ENCODE measurements around the gene TET3. TPM values are rescaled to one million over a fixed set of nuclear protein-coding genes. Genes with fewer than 3 reads are reported as not detected.

TET3 gene
- total RNA-seq, 1 experiment from 2014 or later = 6.1 TPM

DNA sequence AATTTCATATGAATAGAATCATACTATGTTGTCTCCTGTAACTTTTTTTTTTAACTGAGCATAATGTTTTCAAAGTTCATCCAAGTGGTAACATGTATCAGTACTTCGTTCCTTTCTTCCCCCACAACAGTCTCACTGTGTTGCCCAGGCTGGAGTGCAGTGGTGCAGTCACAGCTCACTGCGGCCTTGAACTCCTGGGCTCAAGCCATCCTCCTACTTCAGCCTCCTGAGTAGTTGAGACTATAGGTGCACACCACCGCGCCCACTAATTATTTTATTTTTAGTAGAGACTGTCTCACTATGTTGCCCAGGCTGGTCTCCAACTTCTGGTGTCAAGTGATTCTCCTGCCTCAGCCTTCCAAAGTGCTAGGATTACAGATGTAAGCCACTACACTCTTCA lies 23.4 kb upstream of the TET3 start:
- ChIA-PET POLR2A (ENCODE audit: unreplicated experiment) (interaction anchor here (0.6 kb wide), 1 partner anchor 63 kb away, joined by 3 read pairs; no protein-coding TSS in a partner anchor), CTCF (interaction anchor here (0.7 kb wide), 1 partner anchor 784 kb away, joined by 5 read pairs; no protein-coding TSS in a partner anchor)
- H3K9me3 ChIP-seq (ENCODE audit: low read length) = no peaks in the 10 kb centered on the region
- intact Hi-C loops (cut with micrococcal nuclease) = no loop called here
- H3K36me3 ChIP-seq (ENCODE audit: low read depth, low read length) = peaks cover 26% of the 10 kb centered on the region; the same call in 1 of the 2 replicates
- ATAC-seq (no peak), DNase-seq (no peak)
- no peaks in the 10 kb centered on the region for H3K27me3 ChIP-seq (ENCODE audit: low read length)
- TF ChIP-seq EZH2 (IDR thresholded peaks at IDR 0.05; ENCODE audit: low read length, unreplicated experiment) = no peak
- TF ChIP-seq, protein P1, sequence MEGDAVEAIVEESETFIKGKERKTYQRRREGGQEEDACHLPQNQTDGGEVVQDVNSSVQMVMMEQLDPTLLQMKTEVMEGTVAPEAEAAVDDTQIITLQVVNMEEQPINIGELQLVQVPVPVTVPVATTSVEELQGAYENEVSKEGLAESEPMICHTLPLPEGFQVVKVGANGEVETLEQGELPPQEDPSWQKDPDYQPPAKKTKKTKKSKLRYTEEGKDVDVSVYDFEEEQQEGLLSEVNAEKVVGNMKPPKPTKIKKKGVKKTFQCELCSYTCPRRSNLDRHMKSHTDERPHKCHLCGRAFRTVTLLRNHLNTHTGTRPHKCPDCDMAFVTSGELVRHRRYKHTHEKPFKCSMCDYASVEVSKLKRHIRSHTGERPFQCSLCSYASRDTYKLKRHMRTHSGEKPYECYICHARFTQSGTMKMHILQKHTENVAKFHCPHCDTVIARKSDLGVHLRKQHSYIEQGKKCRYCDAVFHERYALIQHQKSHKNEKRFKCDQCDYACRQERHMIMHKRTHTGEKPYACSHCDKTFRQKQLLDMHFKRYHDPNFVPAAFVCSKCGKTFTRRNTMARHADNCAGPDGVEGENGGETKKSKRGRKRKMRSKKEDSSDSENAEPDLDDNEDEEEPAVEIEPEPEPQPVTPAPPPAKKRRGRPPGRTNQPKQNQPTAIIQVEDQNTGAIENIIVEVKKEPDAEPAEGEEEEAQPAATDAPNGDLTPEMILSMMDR (conservative IDR thresholded peaks at IDR 0.05; ENCODE audit: low read depth, low read length) = no peak
- TF ChIP-seq EZH2phosphoT487 (IDR thresholded peaks at IDR 0.05; ENCODE audit: borderline replicate concordance, low read length) = no peak
- H3K27ac ChIP-seq (ENCODE audit: low read length) = no peak overlapping the region
- H3K9me2 ChIP-seq (replicated peaks; ENCODE audit: low read length) = no peaks in the 10 kb centered on the region
- H3K79me2 ChIP-seq (ENCODE audit: low read length) = no peaks in the 10 kb centered on the region
- H3K4me1 ChIP-seq (ENCODE audit: insufficient read depth, low read length) = no peaks in the 10 kb centered on the region
- H3K9ac ChIP-seq (ENCODE audit: low read length) = no peak overlapping the region
- BruUV-seq (replicated peaks) = no TSS peak
- H2AFZ ChIP-seq (ENCODE audit: low read length) = no peak overlapping the region
- no peak overlapping the region for H3K4me3 ChIP-seq (ENCODE audit: low read length)
- no peaks in the 10 kb centered on the region for H3F3A ChIP-seq (ENCODE audit: low read length, unreplicated experiment)
- no peak overlapping the region for H3K4me2 ChIP-seq (ENCODE audit: low read length)
- no peaks in the 10 kb centered on the region for H4K20me1 ChIP-seq (ENCODE audit: low read length)

DNA sequence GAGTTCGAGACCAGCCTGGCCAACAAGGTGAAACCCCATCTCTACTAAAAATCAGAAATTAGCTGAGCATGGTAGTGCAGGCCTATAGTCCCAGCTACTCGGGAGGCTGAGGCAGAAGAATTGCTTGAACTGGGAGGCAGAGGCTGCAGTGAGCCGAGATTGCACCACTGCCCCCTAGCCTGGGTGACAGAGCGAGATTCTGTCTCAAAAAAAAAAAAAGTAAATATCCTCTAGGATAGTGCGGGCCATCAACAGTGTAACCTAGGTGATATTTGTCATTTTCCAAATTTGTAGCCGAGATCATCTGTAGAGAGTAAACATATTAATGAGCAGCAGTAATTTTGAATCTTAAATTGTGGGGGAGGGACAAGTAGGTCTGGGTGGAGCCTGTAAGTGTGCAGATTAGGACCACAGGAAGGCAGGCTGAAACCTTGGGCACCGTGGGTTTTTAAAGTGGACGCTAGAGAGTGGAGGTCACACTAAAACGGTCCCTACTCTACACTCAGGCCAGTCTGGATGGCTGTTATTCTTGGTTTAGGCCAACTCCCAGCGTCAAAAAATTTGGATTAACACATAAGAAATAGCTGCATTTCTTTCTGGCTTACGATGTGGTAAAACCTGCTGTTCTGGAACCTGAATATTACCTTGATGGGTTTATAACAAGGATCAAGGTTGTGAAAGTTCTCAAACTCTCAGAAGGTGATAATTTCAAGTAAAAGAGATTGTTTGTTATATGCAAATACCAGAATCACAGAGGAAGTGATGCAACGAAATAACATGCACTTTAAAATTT lies 22.7 kb upstream of the TET3 start:
- BruUV-seq (replicated peaks) = TSS peak; percentile 8

More for the DNA sequence above, 22.7 kb upstream of the TET3 start:
- H3F3A ChIP-seq (ENCODE audit: low read length, unreplicated experiment) = no peaks in the 10 kb centered on the region
- ATAC-seq = no peak; the same call in 1 of the 2 replicates
- H3K9me3 ChIP-seq (ENCODE audit: low read length) = no peaks in the 10 kb centered on the region
- no peak for DNase-seq
- no peaks in the 10 kb centered on the region for H3K9me2 ChIP-seq (replicated peaks; ENCODE audit: low read length)
- no peak for TF ChIP-seq EZH2 (IDR thresholded peaks at IDR 0.05; ENCODE audit: low read length, unreplicated experiment)
- TF ChIP-seq, protein P1 (conservative IDR thresholded peaks at IDR 0.05; ENCODE audit: low read depth, low read length) = 0 out of 2 replicates have a peak, but pooled peaks have one; percentile 19
- intact Hi-C loops (cut with micrococcal nuclease) = no loop called here
- ChIA-PET CTCF (interaction anchor here (0.7 kb wide), 1 partner anchor 785 kb away, joined by 5 read pairs; no protein-coding TSS in a partner anchor), POLR2A (ENCODE audit: unreplicated experiment) (interaction anchor here (0.6 kb wide), 1 partner anchor 64 kb away, joined by 3 read pairs; no protein-coding TSS in a partner anchor)
- H3K4me1 ChIP-seq (ENCODE audit: insufficient read depth, low read length) = no peaks in the 10 kb centered on the region
- H3K4me2 ChIP-seq (ENCODE audit: low read length) = no peak overlapping the region
- H3K79me2 ChIP-seq (ENCODE audit: low read length) = no peaks in the 10 kb centered on the region
- no peak overlapping the region for H2AFZ ChIP-seq (ENCODE audit: low read length)
- H3K4me3 ChIP-seq (ENCODE audit: low read length) = no peak overlapping the region
- H4K20me1 ChIP-seq (ENCODE audit: low read length) = no peaks in the 10 kb centered on the region
- peaks cover 22% of the 10 kb centered on the region; the same call in 1 of the 2 replicates for H3K36me3 ChIP-seq (ENCODE audit: low read depth, low read length)
- H3K9ac ChIP-seq (ENCODE audit: low read length) = no peak overlapping the region
- H3K27me3 ChIP-seq (ENCODE audit: low read length) = no peaks in the 10 kb centered on the region
- H3K27ac ChIP-seq (ENCODE audit: low read length) = no peak overlapping the region
